Measurements from ENCODE around the gene VEGFA.

GRCh38 chr6:43728586-43728985 is 41.4 kb upstream of the VEGFA start:
- TF ChIP-seq TSHZ2 (CRISPR knock-in tag; IDR thresholded peaks at IDR 0.05) = no peak
- no peak for TF ChIP-seq ARNTL (CRISPR knock-in tag; IDR thresholded peaks at IDR 0.05; ENCODE audit: borderline replicate concordance, low read depth)
- no peak for TF ChIP-seq ZC3H10 (CRISPR knock-in tag; IDR thresholded peaks at IDR 0.05)
- no peak for TF ChIP-seq BACH2 (CRISPR knock-in tag; IDR thresholded peaks at IDR 0.05; ENCODE audit: borderline replicate concordance)
- no peak for TF ChIP-seq ZFP3 (CRISPR knock-in tag; IDR thresholded peaks at IDR 0.05)

All from SK-N-SH treated with all-trans-retinoic acid at 6 μM for 48 hours (cell line).